GM12878 (cell line): ENCODE results near the gene GID8. TPM values are rescaled to one million over a fixed set of nuclear protein-coding genes. Genes with fewer than 3 reads are reported as not detected.

Source experiments
- ATAC-seq: fragments of 200-7000 bp; cut with Tn5 transposase; 3 replicates; pipeline ENCODE4 v1.9.1; 2020; ENCODE audit warnings: mild to moderate bottlenecking, moderate library complexity
- BruUV-seq: library from RNA; stranded (reverse); fragments of 400-500 nt; replicated peaks from 2 replicates; lab custom pipeline; 2021; lab: Mats Ljungman, UMichigan
- CTCF ChIA-PET: fragments of 300-600 bp; sonication (Branson Sonifier 250); formaldehyde crosslinking; extraction: SDS; loops from one replicate; lab custom pipeline; 2021; ENCODE audit warnings: inconsistent platforms; lab: Yijun Ruan, JAX
- POLR2A ChIA-PET: fragments of 350-600 bp; formaldehyde crosslinking; extraction: SDS; loops from one replicate; lab custom pipeline; 2021; ENCODE audit warnings: inconsistent platforms; lab: Charles Lee
- RAD21 ChIA-PET: fragments of 300-600 bp; sonication (Branson Sonifier 250); formaldehyde crosslinking; loops from one replicate; lab custom pipeline; 2023; ENCODE audit warnings: antibody characterized with exemption; ENCODE audit not compliant: unreplicated experiment; lab: Charles Lee
- SMC1A ChIA-PET: fragments of 300-600 bp; sonication (Branson Sonifier 250); formaldehyde crosslinking; loops from one replicate; lab custom pipeline; 2023; ENCODE audit not compliant: unreplicated experiment, uncharacterized antibody; lab: Charles Lee
- DNase-seq: peaks from one replicate; pipeline ENCODE4 v3.0.0-alpha.2; 2011; ENCODE audit warnings: low read depth, low spot score
- FAIRE-seq: peaks from 3 replicates; lab custom pipeline; 2011; peaks lifted over from hg19 to GRCh38; lab: Jason Lieb, UNC
- H2AFZ ChIP-seq: 2 replicates; pipeline ENCODE4 v1.6.0; 2011; ENCODE audit warnings: low read depth, low read length, control low read depth; ENCODE audit not compliant: control insufficient read depth
- H3K27ac ChIP-seq: 2 replicates; pipeline ENCODE4 v1.5.1; 2011; ENCODE audit warnings: control low read depth; ENCODE audit not compliant: control insufficient read depth, insufficient read depth
- H3K27me3 ChIP-seq, 2 experiments: replicated peaks in 1 of 2; 2 replicates each; pipeline versions ENCODE4 v1.6.0 to v1.6.1; 2011; ENCODE audit warnings: low read length in 1 of 2; ENCODE audit not compliant: control insufficient read depth in 2 of 2, insufficient read depth in 2 of 2
- H3K36me3 ChIP-seq, 2 experiments: 2 replicates each; pipeline ENCODE4 v1.5.1; 2011; ENCODE audit warnings: low read length in 1 of 2; ENCODE audit not compliant: control insufficient read depth in 2 of 2, insufficient read depth in 2 of 2
- H3K4me1 ChIP-seq: 2 replicates; pipeline ENCODE4 v1.6.1; 2011; ENCODE audit warnings: mild to moderate bottlenecking, low read length, moderate library complexity, mixed read lengths; ENCODE audit not compliant: control insufficient read depth, insufficient read depth
- H3K4me2 ChIP-seq: 2 replicates; pipeline ENCODE4 v1.6.0; 2011; ENCODE audit warnings: control low read depth; ENCODE audit not compliant: control insufficient read depth, insufficient read depth
- H3K4me3 ChIP-seq: fragments of 200-600 bp; sonication (generic); 2 replicates; pipeline ENCODE4 v1.5.1; 2016
- H3K79me2 ChIP-seq: 2 replicates; pipeline ENCODE4 v1.6.0; 2011; ENCODE audit warnings: low read length; ENCODE audit not compliant: control insufficient read depth, insufficient read depth
- H3K9ac ChIP-seq: 2 replicates; pipeline ENCODE4 v1.8.0; 2011; ENCODE audit warnings: low read length, control low read depth, mixed read lengths; ENCODE audit not compliant: control insufficient read depth, insufficient read depth
- H3K9me3 ChIP-seq: replicated peaks from 3 replicates; pipeline ENCODE4 v1.5.1; 2011; ENCODE audit warnings: mild to moderate bottlenecking, low read length; ENCODE audit not compliant: control insufficient read depth, insufficient read depth
- H4K20me1 ChIP-seq: 2 replicates; pipeline ENCODE4 v1.6.0; 2011; ENCODE audit not compliant: control insufficient read depth, insufficient read depth
- ASH2L ChIP-seq: fragments of 300-600, 200-600 bp; sonication (generic); IDR thresholded peaks from 2 replicates; pipeline ENCODE4 v1.6.1; 2017; ENCODE audit warnings: low read depth, mild to moderate bottlenecking, borderline replicate concordance
- BMI1 ChIP-seq: fragments of 450-650 bp; IDR thresholded peaks from 2 replicates; pipeline ENCODE4 v1.6.1; 2016; ENCODE audit warnings: mild to moderate bottlenecking, moderate library complexity, borderline replicate concordance
- CREB1 ChIP-seq: IDR thresholded peaks from 2 replicates; pipeline ENCODE4 v1.6.1; 2012; ENCODE audit warnings: low read depth, mild to moderate bottlenecking, inconsistent platforms
- DPF2 ChIP-seq: fragments of 450-650 bp; IDR thresholded peaks from 2 replicates; pipeline ENCODE4 v1.6.1; 2017; ENCODE audit warnings: mild to moderate bottlenecking
- E4F1 ChIP-seq: fragments of 450-650 bp; IDR thresholded peaks from 2 replicates; pipeline ENCODE4 v1.6.1; 2018; ENCODE audit warnings: borderline replicate concordance, mild to moderate bottlenecking; ENCODE audit not compliant: partially characterized antibody
- JUND ChIP-seq: IDR thresholded peaks from 2 replicates; pipeline ENCODE4 v1.6.1; 2012; ENCODE audit warnings: low read depth, mild to moderate bottlenecking, low read length, improper control_type of control experiment, moderate library complexity
- MXI1 ChIP-seq: fragments of 150-350 bp; IDR thresholded peaks from 2 replicates; pipeline ENCODE4 v1.6.1; 2011; ENCODE audit warnings: low read depth, mild to moderate bottlenecking, inconsistent platforms, low read length, improper control_type of control experiment
- PKNOX1 ChIP-seq: fragments of 450-650 bp; IDR thresholded peaks from 2 replicates; pipeline ENCODE4 v1.6.1; 2016; ENCODE audit warnings: mild to moderate bottlenecking
- POLR2A ChIP-seq: IDR thresholded peaks from 2 replicates; pipeline ENCODE4 v1.6.1; 2011; ENCODE audit warnings: low read depth, mild to moderate bottlenecking, low read length
- POLR2AphosphoS2 ChIP-seq: IDR thresholded peaks from 2 replicates; pipeline ENCODE4 v1.6.1; 2011; ENCODE audit warnings: low read depth, mild to moderate bottlenecking, low read length, improper control_type of control experiment, moderate library complexity
- RAD21 ChIP-seq: IDR thresholded peaks from 2 replicates; pipeline ENCODE4 v1.6.1; 2011; ENCODE audit warnings: mild to moderate bottlenecking, low read depth, low read length, moderate library complexity; ENCODE audit not compliant: insufficient read depth
- RFX5 ChIP-seq: IDR thresholded peaks from 2 replicates; pipeline ENCODE4 v1.6.1; 2011; ENCODE audit warnings: low read depth, low read length, improper control_type of control experiment
- SMAD5 ChIP-seq: IDR thresholded peaks from 2 replicates; pipeline ENCODE4 v1.6.1; 2016; ENCODE audit warnings: antibody characterized with exemption, low read depth
- SMARCA5 ChIP-seq: fragments of 450-650 bp; IDR thresholded peaks from 2 replicates; pipeline ENCODE4 v1.6.1; 2017; ENCODE audit warnings: mild to moderate bottlenecking
- ZNF687 ChIP-seq: fragments of 450-650 bp; IDR thresholded peaks from 2 replicates; pipeline ENCODE4 v1.6.1; 2017; ENCODE audit warnings: mild to moderate bottlenecking, moderate library complexity
- WGBS: methylation state at CpG from one replicate; pipeline ENCODE4 v1.1.6; 2016; ENCODE audit warnings: low lambda C conversion rate; ENCODE audit not compliant: insufficient replicate concordance, insufficient coverage; ENCODE audit errors: missing lambda C conversion rate; 5-methylcytosine and 5-hydroxymethylcytosine counted together
- in situ Hi-C: fragments of 300-500 bp; cut with MboI; formaldehyde crosslinking; loops from 9 replicates; pipeline ENCODE4 v1.14.3; 2018; ENCODE audit warnings: mixed read lengths
- intact Hi-C: fragments of 100-400 bp; cut with micrococcal nuclease; formaldehyde crosslinking; loops from one replicate; pipeline ENCODE4 v1.14.2; 2022; ENCODE audit not compliant: unreplicated experiment
- polyA plus RNA-seq, 11 experiments: library from polyadenylated mRNA; depleted of rRNA in 4 of 11; unstranded in 6 of 11; stranded (reverse) in 5 of 11; fragments of >200 nt; fragmentation: Nextera tagmentation in 4 of 11; fragmentation: Illumina TruSeq in 1 of 11; extraction: Ambion mirVana in 4 of 11; extraction: Trizol in 1 of 11; gene quantifications; 1 replicate in 1 of 11; 2 replicates in 10 of 11; pipeline versions ENCODE4 v1.2.1 to v1.2.3, GENCODE V29; 2011 to 2016; ENCODE audit warnings: inconsistent platforms in 2 of 11, missing spikeins in 2 of 11, low read depth in 1 of 11
- total RNA-seq, 4 experiments: library from RNA; depleted of rRNA in 3 of 4; stranded (reverse); fragments of >200 nt in 3 of 4; fragmentation: Illumina TruSeq in 1 of 4; extraction: Trizol in 1 of 4; gene quantifications; 2 replicates each; pipeline versions ENCODE4 v1.2.1 to v1.2.3, GENCODE V29; 2013 to 2021

Gene GID8
- total and polyA plus RNA-seq, 10 of the 15 experiments (the other 5 are each of a cell fraction or from before 2014, with no cell fraction given) = 12.0 to 33.8 (median 22.2) TPM

- RAD21 ChIA-PET = no interaction called here
- intact Hi-C loops = no loop called here
Observed at GRCh38 chr20:62962891-62963613, 25.1 kb downstream of the GID8 start.

More at GRCh38 chr20:62962891-62963613, 25.1 kb downstream of the GID8 start:
- Histone ChIP-seq H3K4me2 (no peak overlapping the region), H3K27ac (no peak overlapping the region), H3K4me3 (no peak overlapping the region), H3K9me3 (no peaks in the 10 kb centered on the region), H2AFZ (no peak overlapping the region), H3K9ac (no peak overlapping the region), H3K79me2 (no peaks in the 10 kb centered on the region), H4K20me1 (no peaks in the 10 kb centered on the region), H3K4me1 (no peaks in the 10 kb centered on the region), H3K27me3 (no peaks in the 10 kb centered on the region), H3K36me3 (peaks cover 16 to 19% of the 10 kb centered on the region in 2 experiments; a peak in 3 of 4 replicates)
- DNase-seq = no peak
- 90% methylated on average over 30 of the region's 32 CpGs for WGBS
- BruUV-seq = TSS peak; percentile 42
- POLR2A ChIA-PET = no interaction called here
- FAIRE-seq = no peak
- no peak for TF ChIP-seq ASH2L
- no peak for TF ChIP-seq MXI1
- no peak for TF ChIP-seq RFX5
- no peak for TF ChIP-seq POLR2A
- TF ChIP-seq SMAD5 = no peak
- no peak for TF ChIP-seq POLR2AphosphoS2
- no peak for TF ChIP-seq E4F1
- no peak for TF ChIP-seq RAD21
- no peak for TF ChIP-seq DPF2
- TF ChIP-seq JUND = no peak
- no peak for TF ChIP-seq SMARCA5
- no peak for TF ChIP-seq PKNOX1
- no peak for TF ChIP-seq CREB1
- TF ChIP-seq ZNF687 = no peak
- no peak for TF ChIP-seq BMI1
- ATAC-seq = no peak
- in situ Hi-C loops = no loop called here
- SMC1A ChIA-PET = no interaction called here
- CTCF ChIA-PET = no interaction called here
